PC-9 (cell line): Measurements from ENCODE around the gene KRTAP5-11. TPM values are rescaled to one million over a fixed set of nuclear protein-coding genes. Genes with fewer than 3 reads are reported as not detected.

Experiments
- BruUV-seq: library from RNA; stranded (reverse); fragments of 400-500 nt; replicated peaks from 2 replicates; lab custom pipeline; 2021; lab: Mats Ljungman, UMichigan
- CTCF ChIA-PET: fragments of 300-600 bp; sonication (Branson Sonifier 250); formaldehyde crosslinking; loops from one replicate; lab custom pipeline; 2022; ENCODE audit warnings: antibody characterized with exemption; lab: Charles Lee
- POLR2A ChIA-PET: fragments of 300-600 bp; sonication (Branson Sonifier 250); formaldehyde crosslinking; loops from one replicate; lab custom pipeline; 2022; ENCODE audit warnings: antibody characterized with exemption; ENCODE audit not compliant: unreplicated experiment; lab: Charles Lee
- DNase-seq, 2 experiments: peaks; one replicate each; pipeline versions ENCODE4 v3.0.0 to v3.0.0-alpha.2; 2015 to 2022; ENCODE audit warnings: mixed read lengths in 1 of 2
- H2AFZ ChIP-seq: fragments of 200-600 bp; sonication (generic); 2 replicates; pipeline ENCODE4 v1.8.1; 2017; ENCODE audit warnings: antibody characterized with exemption
- H3F3A ChIP-seq: fragments of 200-600 bp; sonication (generic); 2 replicates; pipeline ENCODE4 v1.8.1; 2017; ENCODE audit warnings: antibody characterized with exemption, mild to moderate bottlenecking, low read depth; ENCODE audit not compliant: insufficient read depth
- H3K27ac ChIP-seq: fragments of 200-600 bp; sonication (generic); 2 replicates; pipeline ENCODE4 v1.6.1; 2016; ENCODE audit warnings: mixed run types
- H3K27me3 ChIP-seq: fragments of 200-600 bp; sonication (generic); 2 replicates; pipeline ENCODE4 v1.6.1; 2016; ENCODE audit warnings: low read depth, mixed run types; ENCODE audit not compliant: insufficient read depth
- H3K36me3 ChIP-seq: fragments of 200-600 bp; sonication (generic); 2 replicates; pipeline ENCODE4 v1.6.1; 2016; ENCODE audit warnings: low read depth, mixed run types
- H3K4me1 ChIP-seq: fragments of 200-600 bp; sonication (generic); replicated peaks from 2 replicates; pipeline ENCODE4 v1.6.1; 2016; ENCODE audit warnings: mixed run types; ENCODE audit not compliant: insufficient read depth
- H3K4me2 ChIP-seq: fragments of 200-600 bp; sonication (generic); 2 replicates; pipeline ENCODE4 v1.6.1; 2017; ENCODE audit warnings: mixed run types
- H3K4me3 ChIP-seq: fragments of 200-600 bp; sonication (generic); 2 replicates; pipeline ENCODE4 v1.6.1; 2016; ENCODE audit warnings: mixed run types
- H3K79me2 ChIP-seq: fragments of 200-600 bp; sonication (generic); 2 replicates; pipeline ENCODE4 v1.6.1; 2017; ENCODE audit warnings: low read depth, mixed run types
- H3K9me2 ChIP-seq: fragments of 200-600 bp; sonication (generic); 2 replicates; pipeline ENCODE4 v1.8.1; 2017; ENCODE audit warnings: mild to moderate bottlenecking; ENCODE audit not compliant: insufficient read depth
- H3K9me3 ChIP-seq: fragments of 200-600 bp; sonication (generic); 2 replicates; pipeline ENCODE4 v1.8.1; 2016; ENCODE audit warnings: low read depth; ENCODE audit not compliant: insufficient read depth
- H4K20me1 ChIP-seq: fragments of 200-600 bp; sonication (generic); 2 replicates; pipeline ENCODE4 v1.8.1; 2017; ENCODE audit not compliant: insufficient read depth
- CTCF ChIP-seq: fragments of 200-600 bp; sonication (generic); conservative IDR thresholded peaks from 2 replicates; pipeline ENCODE4 v1.6.1; 2017; ENCODE audit warnings: mixed run types, antibody characterized with exemption, mild to moderate bottlenecking, moderate library complexity
- EZH2 ChIP-seq: fragments of 200-600 bp; sonication (generic); IDR thresholded peaks from 2 replicates; pipeline ENCODE4 v1.8.0; 2017; ENCODE audit warnings: antibody characterized with exemption, low read depth
- intact Hi-C: fragments of 100-400 bp; cut with micrococcal nuclease; formaldehyde crosslinking; loops from one replicate; pipeline ENCODE4 v1.10.0; 2022; ENCODE audit not compliant: unreplicated experiment
- total RNA-seq: library from RNA; stranded (reverse); gene quantifications from 2 replicates; pipeline ENCODE4 v1.2.3, GENCODE V29; 2021

KRTAP5-11 gene
- total RNA-seq, 1 experiment from 2014 or later: not detected

GRCh38 chr11:71566081-71566620, 16.5 kb downstream of the KRTAP5-11 start:
- Histone ChIP-seq H3K79me2 (no peaks in the 10 kb centered on the region), H3K4me3 (no peak overlapping the region), H4K20me1 (no peaks in the 10 kb centered on the region), H3K9me2 (no peaks in the 10 kb centered on the region), H3K27ac (no peak overlapping the region), H3K9me3 (no peaks in the 10 kb centered on the region), H3K4me1 (peaks cover 12% of the 10 kb centered on the region; the same call in 1 of the 2 replicates), H3K27me3 (peaks cover 20% of the 10 kb centered on the region), H3K4me2 (no peak overlapping the region), H2AFZ (no peak overlapping the region), H3F3A (no peaks in the 10 kb centered on the region), H3K36me3 (no peaks in the 10 kb centered on the region)
- TF ChIP-seq EZH2 (no peak), CTCF (no peak)
- CTCF ChIA-PET: no interaction called here
- peak; percentile 57 to 66 for DNase-seq
- intact Hi-C loops: loop anchor here (2.0 kb wide), 1 partner anchor 85 kb away; no protein-coding TSS in a partner anchor
- POLR2A ChIA-PET: interaction anchor here (0.6 kb wide), 1 partner anchor 1039 kb away, joined by 7 read pairs; no protein-coding TSS in a partner anchor
- BruUV-seq: no TSS peak

GRCh38 chr11:71565263-71565662, 17.4 kb downstream of the KRTAP5-11 start, which contains the start of gene KRTAP5-10:
Gene KRTAP5-10 (plus strand): TSS chr11:71565563. CDS start chr11:71565588, 25 bp downstream.
- POLR2A ChIA-PET: no interaction called here

GRCh38 chr11:71564430-71564829, 18.2 kb downstream of the KRTAP5-11 start:
- CTCF ChIA-PET: interaction anchor here (1.9 kb wide), 1 partner anchor 139 kb away, joined by 13 read pairs; no protein-coding TSS in a partner anchor
- intact Hi-C loops: no loop called here
- Histone ChIP-seq H3K4me2 (no peak overlapping the region), H3K4me3 (no peak overlapping the region), H3F3A (no peaks in the 10 kb centered on the region), H3K9me2 (no peaks in the 10 kb centered on the region), H3K36me3 (no peaks in the 10 kb centered on the region), H2AFZ (no peak overlapping the region), H4K20me1 (no peaks in the 10 kb centered on the region), H3K4me1 (peaks cover 12% of the 10 kb centered on the region; the same call in 1 of the 2 replicates), H3K9me3 (no peaks in the 10 kb centered on the region), H3K27me3 (peaks cover 25% of the 10 kb centered on the region), H3K79me2 (no peaks in the 10 kb centered on the region), H3K27ac (no peak overlapping the region)
- BruUV-seq: no TSS peak
- TF ChIP-seq CTCF: no peak
- POLR2A ChIA-PET: no interaction called here
- no peak for DNase-seq

More at GRCh38 chr11:71565263-71565662, 17.4 kb downstream of the KRTAP5-11 start, which contains the start of gene KRTAP5-10:
- H3K27me3 ChIP-seq: peaks cover 20% of the 10 kb centered on the region
- no peak for TF ChIP-seq CTCF
- no peak for TF ChIP-seq EZH2
- no peak within 1 kb of the TSS for H2AFZ ChIP-seq
- no peaks in the 10 kb centered on the region for H3F3A ChIP-seq
- no peak within 1 kb of the TSS for H3K4me2 ChIP-seq
- no TSS peak for BruUV-seq
- H3K4me1 ChIP-seq: peaks cover 12% of the 10 kb centered on the region; the same call in 1 of the 2 replicates
- no peaks in the 10 kb centered on the region for H3K36me3 ChIP-seq
- H3K4me3 ChIP-seq: no peak within 1 kb of the TSS
- no peaks in the 10 kb centered on the region for H3K79me2 ChIP-seq
- no peaks in the 10 kb centered on the region for H4K20me1 ChIP-seq
- intact Hi-C loops: no loop called here
- no peaks in the 10 kb centered on the region for H3K9me3 ChIP-seq
- H3K9me2 ChIP-seq: no peaks in the 10 kb centered on the region
- no peak for DNase-seq
- no peak within 1 kb of the TSS for H3K27ac ChIP-seq
- CTCF ChIA-PET: no interaction called here
